HepG2 (cell line): ENCODE measurements around the gene DLG5. TPM values are rescaled to one million over a fixed set of nuclear protein-coding genes. Genes with fewer than 3 reads are reported as not detected.

ENCODE experiments used
- ATAC-seq: fragments of 200-7000 bp; cut with Tn5 transposase; 3 replicates; pipeline ENCODE4 v1.9.1; 2020; ENCODE audit warnings: mild to moderate bottlenecking, moderate library complexity
- BruUV-seq: library from RNA; stranded (reverse); fragments of 400-500 nt; replicated peaks from 2 replicates; lab custom pipeline; 2021; lab: Mats Ljungman, UMichigan
- CTCF ChIA-PET: fragments of 300-600 bp; formaldehyde crosslinking; extraction: SDS; loops from one replicate; lab custom pipeline; 2021; ENCODE audit warnings: low total read pairs, inconsistent platforms, low intra/inter-chr PET ratio; lab: Yijun Ruan, JAX
- POLR2A ChIA-PET: fragments of 350-600 bp; sonication (Branson Sonifier 250); formaldehyde crosslinking; loops from one replicate; lab custom pipeline; 2020; ENCODE audit warnings: antibody characterized with exemption, inconsistent platforms; lab: Yijun Ruan, JAX
- DNase-seq: peaks from one replicate; pipeline ENCODE4 v3.0.0-alpha.2; 2015; ENCODE audit warnings: low spot score
- FAIRE-seq: peaks from 3 replicates; lab custom pipeline; 2011; peaks lifted over from hg19 to GRCh38; lab: Jason Lieb, UNC
- H2AFZ ChIP-seq: one replicate; pipeline ENCODE4 v1.6.1; 2011; ENCODE audit warnings: low read length, inconsistent platforms
- H3K27ac ChIP-seq: fragments of 300-600 bp; 3 replicates; pipeline ENCODE4 v1.8.0; 2011; ENCODE audit warnings: mixed run types, mild to moderate bottlenecking, mixed read lengths, low read length, inconsistent platforms; ENCODE audit not compliant: insufficient read depth; ENCODE audit errors: extremely low read length
- H3K27me3 ChIP-seq, 2 experiments: fragments of 200-600 bp in 1 of 2; 2 replicates in 1 of 2; 3 replicates in 1 of 2; pipeline versions ENCODE4 v1.6.0 to v1.8.0; 2011; ENCODE audit warnings: low read length in 2 of 2, mild to moderate bottlenecking in 2 of 2, moderate library complexity in 2 of 2, inconsistent platforms in 1 of 2; ENCODE audit not compliant: insufficient read depth in 2 of 2, control insufficient read depth in 1 of 2
- H3K36me3 ChIP-seq, 2 experiments: fragments of 200-600 bp in 1 of 2; replicated peaks in 1 of 2; 2 replicates in 1 of 2; 3 replicates in 1 of 2; pipeline versions ENCODE4 v1.5.1 to v1.8.0; 2011; ENCODE audit warnings: low read length in 2 of 2, inconsistent platforms in 1 of 2; ENCODE audit not compliant: insufficient read depth in 2 of 2, control insufficient read depth in 1 of 2
- H3K4me1 ChIP-seq: 2 replicates; pipeline ENCODE4 v1.5.1; 2012; ENCODE audit warnings: low read length, inconsistent platforms; ENCODE audit not compliant: insufficient read depth
- H3K4me2 ChIP-seq: 2 replicates; pipeline ENCODE4 v1.6.0; 2011; ENCODE audit warnings: low read depth, low read length, inconsistent platforms
- H3K4me3 ChIP-seq, 3 experiments: fragments of 200-600 bp in 1 of 3; sonication (generic), shearing (Covaris generic) in 1 of 3; replicated peaks in 1 of 3; 2 replicates each; pipeline ENCODE4 v1.5.1; 2011 to 2016; ENCODE audit warnings: low read length in 3 of 3, inconsistent platforms in 2 of 3, low read depth in 2 of 3, mild to moderate bottlenecking in 2 of 3, control low read depth in 1 of 3, mixed read lengths in 1 of 3; ENCODE audit not compliant: insufficient read depth in 1 of 3
- H3K79me2 ChIP-seq: one replicate; pipeline ENCODE4 v1.6.1; 2011; ENCODE audit warnings: low read length, inconsistent platforms; ENCODE audit not compliant: insufficient read depth
- H3K9ac ChIP-seq: 2 replicates; pipeline ENCODE4 v1.6.0; 2011; ENCODE audit warnings: mild to moderate bottlenecking, low read depth, low read length, inconsistent platforms; ENCODE audit not compliant: insufficient read depth
- H3K9me3 ChIP-seq: 2 replicates; pipeline ENCODE4 v1.5.1; 2012; ENCODE audit warnings: mild to moderate bottlenecking, low read length
- H4K20me1 ChIP-seq: 2 replicates; pipeline ENCODE4 v1.6.0; 2011; ENCODE audit warnings: inconsistent platforms, mild to moderate bottlenecking, low read length, moderate library complexity; ENCODE audit not compliant: insufficient read depth
- CHD2 ChIP-seq: IDR thresholded peaks from 2 replicates; pipeline ENCODE4 v1.6.1; 2011; ENCODE audit warnings: low read depth, low read length, improper control_type of control experiment
- FLYWCH1 ChIP-seq: sonication (generic); formaldehyde crosslinking; IDR thresholded peaks from 2 replicates; pipeline ENCODE4 v1.8.1; 2023; ENCODE audit warnings: mild to moderate bottlenecking, missing genetic modification reagents
- HDAC1 ChIP-seq: sonication (generic); formaldehyde crosslinking; IDR thresholded peaks from 2 replicates; pipeline ENCODE4 v1.5.1; 2020; ENCODE audit warnings: mild to moderate bottlenecking, missing genetic modification reagents
- MEF2D ChIP-seq: sonication (generic); formaldehyde crosslinking; IDR thresholded peaks from 2 replicates; pipeline ENCODE4 v1.5.1; 2020; ENCODE audit warnings: mild to moderate bottlenecking, missing genetic modification reagents
- MTF2 ChIP-seq: sonication (generic); formaldehyde crosslinking; IDR thresholded peaks from 2 replicates; pipeline ENCODE4 v1.5.0; 2020; ENCODE audit warnings: missing genetic modification reagents, borderline replicate concordance
- ONECUT2 ChIP-seq: sonication (generic); formaldehyde crosslinking; IDR thresholded peaks from 2 replicates; pipeline ENCODE4 v1.4.0; 2020; ENCODE audit warnings: missing genetic modification reagents
- PHF20 ChIP-seq: sonication (generic); formaldehyde crosslinking; IDR thresholded peaks from 2 replicates; pipeline ENCODE4 v1.5.0; 2020; ENCODE audit warnings: mild to moderate bottlenecking, missing genetic modification reagents
- RARG ChIP-seq: sonication (generic); formaldehyde crosslinking; IDR thresholded peaks from 2 replicates; pipeline ENCODE4 v1.4.0; 2020; ENCODE audit warnings: low read depth, mild to moderate bottlenecking, missing genetic modification reagents
- RBAK ChIP-seq: sonication (generic); formaldehyde crosslinking; IDR thresholded peaks from 2 replicates; pipeline ENCODE4 v1.5.1; 2020; ENCODE audit warnings: mild to moderate bottlenecking, missing genetic modification reagents
- TAF15 ChIP-seq: fragments of 200-400 bp; formaldehyde crosslinking; IDR thresholded peaks from one replicate; pipeline ENCODE4 v1.6.1; 2018; ENCODE audit warnings: mild to moderate bottlenecking, low read depth, low read length; ENCODE audit not compliant: poor library complexity, severe bottlenecking
- ZNF329 ChIP-seq: sonication (generic); formaldehyde crosslinking; IDR thresholded peaks from 2 replicates; pipeline ENCODE4 v1.9.0; 2021; ENCODE audit warnings: low read depth, mild to moderate bottlenecking, missing genetic modification reagents
- ZNF816 ChIP-seq: sonication (generic); formaldehyde crosslinking; IDR thresholded peaks from 2 replicates; pipeline ENCODE4 v1.8.0; 2022; ENCODE audit warnings: missing genetic modification reagents, mild to moderate bottlenecking, borderline replicate concordance
- WGBS: methylation state at CpG from one replicate; pipeline ENCODE4 v1.1.6; 2017; ENCODE audit warnings: low lambda C conversion rate; 5-methylcytosine and 5-hydroxymethylcytosine counted together
- in situ Hi-C: cut with HindIII; loops from 2 replicates; pipeline ENCODE4 v1.10.0; 2017; ENCODE audit warnings: low pct_unique_long_range_greater_than_20kb; ENCODE audit not compliant: extremely low pct_ligation_motif_present
- intact Hi-C: fragments of 100-400 bp; cut with micrococcal nuclease; formaldehyde crosslinking; loops from one replicate; pipeline ENCODE4 v1.10.0; 2022; ENCODE audit not compliant: unreplicated experiment
- polyA plus RNA-seq, 8 experiments: library from polyadenylated mRNA; depleted of rRNA in 3 of 8; stranded (reverse) in 7 of 8; unstranded in 1 of 8; fragments of >200 nt; fragmentation: Illumina TruSeq in 4 of 8; extraction: Trizol in 4 of 8; gene quantifications; 2 replicates each; pipeline versions ENCODE4 v1.2.1 to v1.2.3, GENCODE V29; 2011 to 2016; ENCODE audit warnings: low read depth in 4 of 8, missing spikeins in 1 of 8, mixed read lengths in 1 of 8; ENCODE audit not compliant: insufficient read depth in 1 of 8
- total RNA-seq, 5 experiments: library from RNA; depleted of rRNA; stranded (reverse); fragments of >200 nt; fragmentation: Illumina TruSeq; extraction: Trizol; gene quantifications; 2 replicates each; pipeline ENCODE4 v1.2.3, GENCODE V29; 2016; ENCODE audit warnings: low read depth in 1 of 5
- TF ChIP-seq, protein P1 (sequence below): sonication (generic); formaldehyde crosslinking; IDR thresholded peaks from 2 replicates; pipeline ENCODE4 v1.4.0; 2020; ENCODE audit warnings: mild to moderate bottlenecking, missing genetic modification reagents
- TF ChIP-seq, protein P2 (sequence below): sonication (generic); formaldehyde crosslinking; IDR thresholded peaks from 2 replicates; pipeline ENCODE4 v1.8.0; 2022; ENCODE audit warnings: missing genetic modification reagents, mild to moderate bottlenecking, borderline replicate concordance
- TF ChIP-seq, protein P3 (sequence below), 2 experiments: sonication (generic) in 1 of 2; formaldehyde crosslinking in 1 of 2; IDR thresholded peaks; 2 replicates each; pipeline versions ENCODE4 v1.5.1 to v1.6.1; 2011 to 2020; ENCODE audit warnings: borderline replicate concordance in 1 of 2, low read depth in 1 of 2, low read length in 1 of 2, mild to moderate bottlenecking in 1 of 2, missing genetic modification reagents in 1 of 2, moderate library complexity in 1 of 2

DLG5 gene
- total and polyA plus RNA-seq, 2 of the 13 experiments (the other 11 are each of a cell fraction or from before 2014, with no cell fraction given): 15.5 to 18.2 TPM

DNA sequence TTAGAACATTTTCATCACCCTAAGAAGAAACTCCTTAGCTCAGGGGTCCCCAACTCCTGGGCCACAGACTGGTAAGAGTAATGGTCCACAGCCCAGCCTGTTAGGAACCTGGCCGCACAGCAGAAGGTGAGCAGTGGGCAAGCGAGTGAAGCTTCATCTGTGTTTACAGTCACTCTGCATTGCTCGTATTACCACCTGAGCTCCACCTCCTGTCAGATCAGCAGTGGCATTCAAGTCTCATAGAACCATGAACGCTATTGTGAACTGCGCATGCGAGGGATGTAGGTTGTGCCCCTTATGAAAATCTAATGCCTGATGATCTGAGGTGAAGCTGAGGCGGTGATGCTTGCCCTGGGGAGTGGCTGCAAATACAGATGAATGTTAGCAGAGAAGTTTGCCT lies 37.3 kb upstream of the DLG5 start:
- WGBS: 67% methylated on average over 7 of the region's 7 CpGs
- ATAC-seq (no peak), DNase-seq (no peak), FAIRE-seq (no peak)
- in situ Hi-C loops (no loop called here), intact Hi-C loops (no loop called here)
- H3K27ac ChIP-seq: no peak overlapping the region
- no peak overlapping the region for H3K4me3 ChIP-seq
- H2AFZ ChIP-seq: no peak overlapping the region
- TF ChIP-seq CHD2 (no peak), ONECUT2 (no peak), PHF20 (CRISPR knock-in tag) (no peak), HDAC1 (CRISPR knock-in tag) (no peak), MTF2 (no peak), FLYWCH1 (CRISPR knock-in tag) (no peak), MEF2D (CRISPR knock-in tag) (no peak), RARG (CRISPR knock-in tag) (no peak), RBAK (CRISPR knock-in tag) (no peak), ZNF329 (CRISPR knock-in tag) (no peak), TAF15 (no peak), ZNF816 (CRISPR knock-in tag) (no peak)
- TF ChIP-seq, protein P1, sequence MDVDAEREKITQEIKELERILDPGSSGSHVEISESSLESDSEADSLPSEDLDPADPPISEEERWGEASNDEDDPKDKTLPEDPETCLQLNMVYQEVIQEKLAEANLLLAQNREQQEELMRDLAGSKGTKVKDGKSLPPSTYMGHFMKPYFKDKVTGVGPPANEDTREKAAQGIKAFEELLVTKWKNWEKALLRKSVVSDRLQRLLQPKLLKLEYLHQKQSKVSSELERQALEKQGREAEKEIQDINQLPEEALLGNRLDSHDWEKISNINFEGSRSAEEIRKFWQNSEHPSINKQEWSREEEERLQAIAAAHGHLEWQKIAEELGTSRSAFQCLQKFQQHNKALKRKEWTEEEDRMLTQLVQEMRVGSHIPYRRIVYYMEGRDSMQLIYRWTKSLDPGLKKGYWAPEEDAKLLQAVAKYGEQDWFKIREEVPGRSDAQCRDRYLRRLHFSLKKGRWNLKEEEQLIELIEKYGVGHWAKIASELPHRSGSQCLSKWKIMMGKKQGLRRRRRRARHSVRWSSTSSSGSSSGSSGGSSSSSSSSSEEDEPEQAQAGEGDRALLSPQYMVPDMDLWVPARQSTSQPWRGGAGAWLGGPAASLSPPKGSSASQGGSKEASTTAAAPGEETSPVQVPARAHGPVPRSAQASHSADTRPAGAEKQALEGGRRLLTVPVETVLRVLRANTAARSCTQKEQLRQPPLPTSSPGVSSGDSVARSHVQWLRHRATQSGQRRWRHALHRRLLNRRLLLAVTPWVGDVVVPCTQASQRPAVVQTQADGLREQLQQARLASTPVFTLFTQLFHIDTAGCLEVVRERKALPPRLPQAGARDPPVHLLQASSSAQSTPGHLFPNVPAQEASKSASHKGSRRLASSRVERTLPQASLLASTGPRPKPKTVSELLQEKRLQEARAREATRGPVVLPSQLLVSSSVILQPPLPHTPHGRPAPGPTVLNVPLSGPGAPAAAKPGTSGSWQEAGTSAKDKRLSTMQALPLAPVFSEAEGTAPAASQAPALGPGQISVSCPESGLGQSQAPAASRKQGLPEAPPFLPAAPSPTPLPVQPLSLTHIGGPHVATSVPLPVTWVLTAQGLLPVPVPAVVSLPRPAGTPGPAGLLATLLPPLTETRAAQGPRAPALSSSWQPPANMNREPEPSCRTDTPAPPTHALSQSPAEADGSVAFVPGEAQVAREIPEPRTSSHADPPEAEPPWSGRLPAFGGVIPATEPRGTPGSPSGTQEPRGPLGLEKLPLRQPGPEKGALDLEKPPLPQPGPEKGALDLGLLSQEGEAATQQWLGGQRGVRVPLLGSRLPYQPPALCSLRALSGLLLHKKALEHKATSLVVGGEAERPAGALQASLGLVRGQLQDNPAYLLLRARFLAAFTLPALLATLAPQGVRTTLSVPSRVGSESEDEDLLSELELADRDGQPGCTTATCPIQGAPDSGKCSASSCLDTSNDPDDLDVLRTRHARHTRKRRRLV: no peak
- TF ChIP-seq, protein P2, sequence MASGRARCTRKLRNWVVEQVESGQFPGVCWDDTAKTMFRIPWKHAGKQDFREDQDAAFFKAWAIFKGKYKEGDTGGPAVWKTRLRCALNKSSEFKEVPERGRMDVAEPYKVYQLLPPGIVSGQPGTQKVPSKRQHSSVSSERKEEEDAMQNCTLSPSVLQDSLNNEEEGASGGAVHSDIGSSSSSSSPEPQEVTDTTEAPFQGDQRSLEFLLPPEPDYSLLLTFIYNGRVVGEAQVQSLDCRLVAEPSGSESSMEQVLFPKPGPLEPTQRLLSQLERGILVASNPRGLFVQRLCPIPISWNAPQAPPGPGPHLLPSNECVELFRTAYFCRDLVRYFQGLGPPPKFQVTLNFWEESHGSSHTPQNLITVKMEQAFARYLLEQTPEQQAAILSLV: no peak
- TF ChIP-seq, protein P3, sequence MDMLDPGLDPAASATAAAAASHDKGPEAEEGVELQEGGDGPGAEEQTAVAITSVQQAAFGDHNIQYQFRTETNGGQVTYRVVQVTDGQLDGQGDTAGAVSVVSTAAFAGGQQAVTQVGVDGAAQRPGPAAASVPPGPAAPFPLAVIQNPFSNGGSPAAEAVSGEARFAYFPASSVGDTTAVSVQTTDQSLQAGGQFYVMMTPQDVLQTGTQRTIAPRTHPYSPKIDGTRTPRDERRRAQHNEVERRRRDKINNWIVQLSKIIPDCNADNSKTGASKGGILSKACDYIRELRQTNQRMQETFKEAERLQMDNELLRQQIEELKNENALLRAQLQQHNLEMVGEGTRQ (IDR thresholded peaks at IDR 0.05; ENCODE audit: low read depth, low read length): no peak
- TF ChIP-seq, protein P3 (CRISPR knock-in tag; IDR thresholded peaks at IDR 0.05; ENCODE audit: borderline replicate concordance): no peak
- no peaks in the 10 kb centered on the region for H3K27me3 ChIP-seq
- no peaks in the 10 kb centered on the region for H4K20me1 ChIP-seq
- no peaks in the 10 kb centered on the region for H3K79me2 ChIP-seq
- peaks cover 32% of the 10 kb centered on the region for H3K4me1 ChIP-seq
- POLR2A ChIA-PET: no interaction called here
- no peak overlapping the region for H3K9ac ChIP-seq
- CTCF ChIA-PET: no interaction called here
- H3K4me2 ChIP-seq: no peak overlapping the region
- H3K36me3 ChIP-seq: no peaks in the 10 kb centered on the region
- peaks cover 7% of the 10 kb centered on the region; the same call in 1 of the 2 replicates for H3K9me3 ChIP-seq
- BruUV-seq: no TSS peak
